GM23338 (cell line): ENCODE results near the gene CYB5A. TPM values are rescaled to one million over a fixed set of nuclear protein-coding genes. Genes with fewer than 3 reads are reported as not detected.

ENCODE experiments used
- ATAC-seq: fragments of 200-7000 bp; cut with Tn5 transposase; 3 replicates; pipeline ENCODE4 v1.9.1; 2020
- DNase-seq: peaks from one replicate; pipeline ENCODE4 v3.0.0-alpha.2; 2015; ENCODE audit warnings: low spot score
- H2AFZ ChIP-seq: fragments of 200-600 bp; sonication (generic); 2 replicates; pipeline ENCODE4 v1.8.0; 2016; ENCODE audit warnings: antibody characterized with exemption, mild to moderate bottlenecking, moderate library complexity
- H3F3A ChIP-seq: fragments of 200-600 bp; sonication (generic); replicated peaks from 2 replicates; pipeline ENCODE4 v1.8.0; 2017; ENCODE audit warnings: antibody characterized with exemption, mixed run types, low read depth
- H3K27ac ChIP-seq: fragments of 200-600 bp; sonication (generic); 2 replicates; pipeline ENCODE4 v1.6.1; 2016; ENCODE audit warnings: low read depth
- H3K27me3 ChIP-seq: fragments of 200-600 bp; sonication (generic); 2 replicates; pipeline ENCODE4 v1.8.0; 2016; ENCODE audit warnings: mild to moderate bottlenecking, mixed run types, moderate library complexity; ENCODE audit not compliant: insufficient read depth
- H3K36me3 ChIP-seq: fragments of 200-600 bp; sonication (generic); 2 replicates; pipeline ENCODE4 v1.8.0; 2016; ENCODE audit warnings: mild to moderate bottlenecking; ENCODE audit not compliant: insufficient read depth
- H3K4me1 ChIP-seq: fragments of 200-600 bp; sonication (generic); 2 replicates; pipeline ENCODE4 v1.8.0; 2016; ENCODE audit warnings: mild to moderate bottlenecking, moderate library complexity; ENCODE audit not compliant: insufficient read depth
- H3K4me2 ChIP-seq: fragments of 200-600 bp; sonication (generic); 2 replicates; pipeline ENCODE4 v1.7.1; 2017; ENCODE audit warnings: mixed run types
- H3K4me3 ChIP-seq: fragments of 200-600 bp; sonication (generic); 2 replicates; pipeline ENCODE4 v1.6.1; 2016; ENCODE audit warnings: mixed run types
- H3K79me2 ChIP-seq: fragments of 200-600 bp; sonication (generic); replicated peaks from 2 replicates; pipeline ENCODE4 v1.8.0; 2017; ENCODE audit warnings: mild to moderate bottlenecking; ENCODE audit not compliant: insufficient read depth
- H3K9me2 ChIP-seq: fragments of 200-600 bp; sonication (generic); 2 replicates; pipeline ENCODE4 v1.8.0; 2017; ENCODE audit not compliant: insufficient read depth
- H4K20me1 ChIP-seq: fragments of 200-600 bp; sonication (generic); replicated peaks from 2 replicates; pipeline ENCODE4 v1.8.0; 2017; ENCODE audit warnings: mild to moderate bottlenecking; ENCODE audit not compliant: insufficient read depth
- H3K27ac Mint-ChIP-seq: 2 replicates; pipeline ENCODE4 v1.8.0; 2020; ENCODE audit warnings: inconsistent platforms, mild to moderate bottlenecking, moderate library complexity, mixed read lengths
- H3K27me3 Mint-ChIP-seq: 3 replicates; pipeline ENCODE4 v1.8.0; 2022; ENCODE audit warnings: low read depth, mild to moderate bottlenecking, moderate library complexity, mixed read lengths, inconsistent platforms; ENCODE audit not compliant: insufficient read depth, poor library complexity
- H3K36me3 Mint-ChIP-seq: 3 replicates; pipeline ENCODE4 v1.8.0; 2021; ENCODE audit warnings: low read depth, mild to moderate bottlenecking, inconsistent platforms, moderate library complexity, mixed read lengths
- H3K4me1 Mint-ChIP-seq: 3 replicates; pipeline ENCODE4 v1.8.0; 2020; ENCODE audit warnings: mild to moderate bottlenecking, inconsistent platforms, mixed read lengths
- H3K4me3 Mint-ChIP-seq: 3 replicates; pipeline ENCODE4 v1.8.0; 2021; ENCODE audit warnings: moderate library complexity, mild to moderate bottlenecking, inconsistent platforms, mixed read lengths
- H3K9me3 Mint-ChIP-seq: 3 replicates; pipeline ENCODE4 v1.8.0; 2020; ENCODE audit warnings: moderate library complexity, mild to moderate bottlenecking, inconsistent platforms, mixed read lengths
- CREB1 ChIP-seq: fragments of 250-450 bp; sonication (Bioruptor Pico); IDR thresholded peaks from 2 replicates; pipeline ENCODE4 v1.5.0; 2020; ENCODE audit warnings: low read depth, mild to moderate bottlenecking, moderate library complexity
- ETS1 ChIP-seq: IDR thresholded peaks from 2 replicates; pipeline ENCODE4 v1.6.1; 2016; ENCODE audit warnings: antibody characterized with exemption
- EZH2 ChIP-seq: fragments of 200-600 bp; sonication (generic); IDR thresholded peaks from one replicate; pipeline ENCODE4 v1.8.0; 2017; ENCODE audit warnings: antibody characterized with exemption, mild to moderate bottlenecking, low read depth; ENCODE audit not compliant: unreplicated experiment
- EZH2phosphoT487 ChIP-seq: fragments of 200-600 bp; sonication (generic); IDR thresholded peaks from one replicate; pipeline ENCODE4 v1.8.1; 2018; ENCODE audit warnings: antibody characterized with exemption; ENCODE audit not compliant: unreplicated experiment
- JUNB ChIP-seq: IDR thresholded peaks from one replicate; pipeline ENCODE4 v1.6.1; 2016; ENCODE audit warnings: antibody characterized with exemption; ENCODE audit not compliant: unreplicated experiment
- NANOG ChIP-seq: IDR thresholded peaks from 2 replicates; pipeline ENCODE4 v1.6.1; 2016; ENCODE audit warnings: antibody characterized with exemption, borderline replicate concordance
- POLR2AphosphoS5 ChIP-seq: IDR thresholded peaks from 2 replicates; pipeline ENCODE4 v1.6.1; 2016; ENCODE audit warnings: antibody characterized with exemption, low read depth
- REST ChIP-seq: IDR thresholded peaks from one replicate; pipeline ENCODE4 v1.6.1; 2018; ENCODE audit warnings: antibody characterized with exemption; ENCODE audit not compliant: unreplicated experiment
- STAT1 ChIP-seq: IDR thresholded peaks from one replicate; pipeline ENCODE4 v1.6.1; 2016; ENCODE audit warnings: antibody characterized with exemption; ENCODE audit not compliant: unreplicated experiment
- ZNF114 ChIP-seq: fragments of 250-450 bp; sonication (Bioruptor Pico); IDR thresholded peaks from 2 replicates; pipeline ENCODE4 v1.5.0; 2020; ENCODE audit warnings: mild to moderate bottlenecking, moderate library complexity
- ZNF331 ChIP-seq: fragments of 250-450 bp; sonication (Bioruptor Pico); IDR thresholded peaks from 2 replicates; pipeline ENCODE4 v1.5.0; 2020; ENCODE audit warnings: low read depth, mild to moderate bottlenecking, moderate library complexity
- polyA plus RNA-seq: library from polyadenylated mRNA; unstranded; fragments of >200 nt; fragmentation: Nextera tagmentation; extraction: Ambion mirVana; gene quantifications from 2 replicates; pipeline ENCODE4 v1.2.1, GENCODE V29; 2016
- total RNA-seq: library from RNA; depleted of rRNA; stranded (reverse); fragments of >200 nt; shearing (Covaris generic); gene quantifications from 2 replicates; pipeline ENCODE4 v1.2.3, GENCODE V29; 2014
- TF ChIP-seq, protein P1 (sequence below), 2 experiments: fragments of 200-600 bp in 1 of 2; sonication (generic) in 1 of 2; conservative IDR thresholded peaks; 2 replicates each; pipeline versions ENCODE4 v1.5.1 to v1.6.1; 2016 to 2017; ENCODE audit warnings: antibody characterized with exemption in 2 of 2, low read depth in 2 of 2, mild to moderate bottlenecking in 2 of 2, moderate library complexity in 1 of 2
- TF ChIP-seq, protein P2 (sequence below): fragments of 250-450 bp; sonication (Bioruptor Pico); IDR thresholded peaks from 2 replicates; pipeline ENCODE4 v1.5.0; 2020; ENCODE audit warnings: mild to moderate bottlenecking, moderate library complexity

The CYB5A gene
- total and polyA plus RNA-seq, 2 experiments from 2014 or later = 136 to 283 TPM

- H3K4me3 Mint-ChIP-seq = no peak overlapping the region
- H3K27me3 Mint-ChIP-seq = no peaks in the 10 kb centered on the region
- no peaks in the 10 kb centered on the region for H3K4me1 Mint-ChIP-seq
These were observed 72.7 kb downstream of the CYB5A start for GRCh38 chr18:74219056-74219455.

More at GRCh38 chr18:74219056-74219455, 72.7 kb downstream of the CYB5A start:
- TF ChIP-seq REST (no peak), ZNF331 (CRISPR knock-in tag) (no peak), POLR2AphosphoS5 (no peak), ZNF114 (CRISPR knock-in tag) (no peak), EZH2phosphoT487 (no peak), CREB1 (CRISPR knock-in tag) (no peak), NANOG (no peak), STAT1 (no peak), ETS1 (no peak), JUNB (no peak), EZH2 (no peak)
- TF ChIP-seq, protein P1, sequence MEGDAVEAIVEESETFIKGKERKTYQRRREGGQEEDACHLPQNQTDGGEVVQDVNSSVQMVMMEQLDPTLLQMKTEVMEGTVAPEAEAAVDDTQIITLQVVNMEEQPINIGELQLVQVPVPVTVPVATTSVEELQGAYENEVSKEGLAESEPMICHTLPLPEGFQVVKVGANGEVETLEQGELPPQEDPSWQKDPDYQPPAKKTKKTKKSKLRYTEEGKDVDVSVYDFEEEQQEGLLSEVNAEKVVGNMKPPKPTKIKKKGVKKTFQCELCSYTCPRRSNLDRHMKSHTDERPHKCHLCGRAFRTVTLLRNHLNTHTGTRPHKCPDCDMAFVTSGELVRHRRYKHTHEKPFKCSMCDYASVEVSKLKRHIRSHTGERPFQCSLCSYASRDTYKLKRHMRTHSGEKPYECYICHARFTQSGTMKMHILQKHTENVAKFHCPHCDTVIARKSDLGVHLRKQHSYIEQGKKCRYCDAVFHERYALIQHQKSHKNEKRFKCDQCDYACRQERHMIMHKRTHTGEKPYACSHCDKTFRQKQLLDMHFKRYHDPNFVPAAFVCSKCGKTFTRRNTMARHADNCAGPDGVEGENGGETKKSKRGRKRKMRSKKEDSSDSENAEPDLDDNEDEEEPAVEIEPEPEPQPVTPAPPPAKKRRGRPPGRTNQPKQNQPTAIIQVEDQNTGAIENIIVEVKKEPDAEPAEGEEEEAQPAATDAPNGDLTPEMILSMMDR (conservative IDR thresholded peaks at IDR 0.05; ENCODE audit: low read depth in 2 of 2) = no peak
- TF ChIP-seq, protein P2, sequence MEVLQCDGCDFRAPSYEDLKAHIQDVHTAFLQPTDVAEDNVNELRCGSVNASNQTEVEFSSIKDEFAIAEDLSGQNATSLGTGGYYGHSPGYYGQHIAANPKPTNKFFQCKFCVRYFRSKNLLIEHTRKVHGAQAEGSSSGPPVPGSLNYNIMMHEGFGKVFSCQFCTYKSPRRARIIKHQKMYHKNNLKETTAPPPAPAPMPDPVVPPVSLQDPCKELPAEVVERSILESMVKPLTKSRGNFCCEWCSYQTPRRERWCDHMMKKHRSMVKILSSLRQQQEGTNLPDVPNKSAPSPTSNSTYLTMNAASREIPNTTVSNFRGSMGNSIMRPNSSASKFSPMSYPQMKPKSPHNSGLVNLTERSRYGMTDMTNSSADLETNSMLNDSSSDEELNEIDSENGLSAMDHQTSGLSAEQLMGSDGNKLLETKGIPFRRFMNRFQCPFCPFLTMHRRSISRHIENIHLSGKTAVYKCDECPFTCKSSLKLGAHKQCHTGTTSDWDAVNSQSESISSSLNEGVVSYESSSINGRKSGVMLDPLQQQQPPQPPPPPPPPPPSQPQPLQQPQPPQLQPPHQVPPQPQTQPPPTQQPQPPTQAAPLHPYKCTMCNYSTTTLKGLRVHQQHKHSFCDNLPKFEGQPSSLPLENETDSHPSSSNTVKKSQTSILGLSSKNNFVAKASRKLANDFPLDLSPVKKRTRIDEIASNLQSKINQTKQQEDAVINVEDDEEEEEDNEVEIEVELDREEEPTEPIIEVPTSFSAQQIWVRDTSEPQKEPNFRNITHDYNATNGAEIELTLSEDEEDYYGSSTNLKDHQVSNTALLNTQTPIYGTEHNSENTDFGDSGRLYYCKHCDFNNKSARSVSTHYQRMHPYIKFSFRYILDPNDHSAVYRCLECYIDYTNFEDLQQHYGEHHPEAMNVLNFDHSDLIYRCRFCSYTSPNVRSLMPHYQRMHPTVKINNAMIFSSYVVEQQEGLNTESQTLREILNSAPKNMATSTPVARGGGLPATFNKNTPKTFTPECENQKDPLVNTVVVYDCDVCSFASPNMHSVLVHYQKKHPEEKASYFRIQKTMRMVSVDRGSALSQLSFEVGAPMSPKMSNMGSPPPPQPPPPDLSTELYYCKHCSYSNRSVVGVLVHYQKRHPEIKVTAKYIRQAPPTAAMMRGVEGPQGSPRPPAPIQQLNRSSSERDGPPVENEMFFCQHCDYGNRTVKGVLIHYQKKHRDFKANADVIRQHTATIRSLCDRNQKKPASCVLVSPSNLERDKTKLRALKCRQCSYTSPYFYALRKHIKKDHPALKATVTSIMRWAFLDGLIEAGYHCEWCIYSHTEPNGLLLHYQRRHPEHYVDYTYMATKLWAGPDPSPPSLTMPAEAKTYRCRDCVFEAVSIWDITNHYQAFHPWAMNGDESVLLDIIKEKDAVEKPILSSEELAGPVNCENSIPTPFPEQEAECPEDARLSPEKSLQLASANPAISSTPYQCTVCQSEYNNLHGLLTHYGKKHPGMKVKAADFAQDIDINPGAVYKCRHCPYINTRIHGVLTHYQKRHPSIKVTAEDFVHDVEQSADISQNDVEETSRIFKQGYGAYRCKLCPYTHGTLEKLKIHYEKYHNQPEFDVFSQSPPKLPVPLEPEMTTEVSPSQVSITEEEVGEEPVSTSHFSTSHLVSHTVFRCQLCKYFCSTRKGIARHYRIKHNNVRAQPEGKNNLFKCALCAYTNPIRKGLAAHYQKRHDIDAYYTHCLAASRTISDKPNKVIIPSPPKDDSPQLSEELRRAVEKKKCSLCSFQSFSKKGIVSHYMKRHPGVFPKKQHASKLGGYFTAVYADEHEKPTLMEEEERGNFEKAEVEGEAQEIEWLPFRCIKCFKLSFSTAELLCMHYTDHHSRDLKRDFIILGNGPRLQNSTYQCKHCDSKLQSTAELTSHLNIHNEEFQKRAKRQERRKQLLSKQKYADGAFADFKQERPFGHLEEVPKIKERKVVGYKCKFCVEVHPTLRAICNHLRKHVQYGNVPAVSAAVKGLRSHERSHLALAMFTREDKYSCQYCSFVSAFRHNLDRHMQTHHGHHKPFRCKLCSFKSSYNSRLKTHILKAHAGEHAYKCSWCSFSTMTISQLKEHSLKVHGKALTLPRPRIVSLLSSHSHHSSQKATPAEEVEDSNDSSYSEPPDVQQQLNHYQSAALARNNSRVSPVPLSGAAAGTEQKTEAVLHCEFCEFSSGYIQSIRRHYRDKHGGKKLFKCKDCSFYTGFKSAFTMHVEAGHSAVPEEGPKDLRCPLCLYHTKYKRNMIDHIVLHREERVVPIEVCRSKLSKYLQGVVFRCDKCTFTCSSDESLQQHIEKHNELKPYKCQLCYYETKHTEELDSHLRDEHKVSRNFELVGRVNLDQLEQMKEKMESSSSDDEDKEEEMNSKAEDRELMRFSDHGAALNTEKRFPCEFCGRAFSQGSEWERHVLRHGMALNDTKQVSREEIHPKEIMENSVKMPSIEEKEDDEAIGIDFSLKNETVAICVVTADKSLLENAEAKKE = no peak
- Histone ChIP-seq H3K4me3 (no peak overlapping the region), H3K27ac (no peak overlapping the region), H4K20me1 (no peaks in the 10 kb centered on the region), H3K4me1 (no peaks in the 10 kb centered on the region), H3K9me2 (peaks cover 14% of the 10 kb centered on the region; the same call in 1 of the 2 replicates), H3F3A (no peaks in the 10 kb centered on the region), H2AFZ (no peak overlapping the region), H3K4me2 (no peak overlapping the region), H3K79me2 (no peaks in the 10 kb centered on the region), H3K27me3 (no peaks in the 10 kb centered on the region), H3K36me3 (no peaks in the 10 kb centered on the region)
- ATAC-seq = no peak
- peaks cover 4% of the 10 kb centered on the region; the same call in 1 of the 3 replicates for H3K9me3 Mint-ChIP-seq
- no peaks in the 10 kb centered on the region; the same call in 2 of the 3 replicates for H3K36me3 Mint-ChIP-seq
- no peak for DNase-seq
- no peak overlapping the region for H3K27ac Mint-ChIP-seq
